GM21737 (cell line): Measurements from ENCODE around the gene FAM217A.

Experiments used
- ATAC-seq: cut with Tn5 transposase; IDR thresholded peaks from one replicate; pipeline ENCODE4 v1.9.1; 2021; ENCODE audit warnings: mild to moderate bottlenecking, moderate library complexity; ENCODE audit not compliant: unreplicated experiment

Gene FAM217A

GRCh38 chr6:4085332-4085700, 6.4 kb upstream of the FAM217A start:
- ATAC-seq, result no peak

- no peak for ATAC-seq
Measured at GRCh38 chr6:4084444-4085331, 5.8 kb upstream of the FAM217A start.

GRCh38 chr6:4074478-4075235, 4.3 kb downstream of the FAM217A start:
- ATAC-seq, result no peak

GRCh38 chr6:4071330-4071729, 7.6 kb downstream of the FAM217A start:
- no peak for ATAC-seq

GRCh38 chr6:4069199-4069598, 9.7 kb downstream of the FAM217A start:
- no peak for ATAC-seq

- ATAC-seq, result no peak
Measured at GRCh38 chr6:4067673-4068072, 11.3 kb downstream of the FAM217A start.

- no peak for ATAC-seq
Measured at GRCh38 chr6:4066029-4066755, 12.7 kb downstream of the FAM217A start.

GRCh38 chr6:4059115-4059777, 19.7 kb downstream of the FAM217A start:
- ATAC-seq, result no peak

- ATAC-seq, result no peak
Measured at GRCh38 chr6:4057036-4057435, 21.9 kb downstream of the FAM217A start.

- no peak for ATAC-seq
Measured at GRCh38 chr6:4055420-4056041, 23.4 kb downstream of the FAM217A start.

GRCh38 chr6:4049246-4049645, 29.7 kb downstream of the FAM217A start:
- ATAC-seq, result no peak

- no peak for ATAC-seq
Measured at GRCh38 chr6:4041480-4041879, 37.5 kb downstream of the FAM217A start.

- ATAC-seq, result no peak
Measured at GRCh38 chr6:4039348-4039747, 39.6 kb downstream of the FAM217A start.

- ATAC-seq, result no peak
Measured at GRCh38 chr6:4036581-4036980, 42.4 kb downstream of the FAM217A start.

- no peak for ATAC-seq
Measured at GRCh38 chr6:4032475-4032874, 46.5 kb downstream of the FAM217A start.

- no peak for ATAC-seq
Measured at GRCh38 chr6:4031442-4031841, 47.5 kb downstream of the FAM217A start.

GRCh38 chr6:4030669-4031068, 48.3 kb downstream of the FAM217A start:
- no peak for ATAC-seq

- no peak for ATAC-seq
Measured at GRCh38 chr6:4029687-4030086, 49.2 kb downstream of the FAM217A start.

- ATAC-seq, result no peak
Measured at GRCh38 chr6:4028051-4028450, 50.9 kb downstream of the FAM217A start.

GRCh38 chr6:4025681-4026080, 53.3 kb downstream of the FAM217A start:
- ATAC-seq, result no peak

GRCh38 chr6:4023240-4023639, 55.7 kb downstream of the FAM217A start:
- ATAC-seq, result no peak
